Stimulated activated CD8-positive, alpha-beta memory T cell treated with anti-CD3 and anti-CD28 coated beads, Interleukin-15, amount 100 ng/mL, for 24 hours (primary cell): ENCODE results near the gene GNAT3.

Experiments
- DNase-seq: peaks from one replicate; pipeline ENCODE4 v3.0.0-alpha.2; 2020; ENCODE audit warnings: low read depth

GNAT3 gene

DNA sequence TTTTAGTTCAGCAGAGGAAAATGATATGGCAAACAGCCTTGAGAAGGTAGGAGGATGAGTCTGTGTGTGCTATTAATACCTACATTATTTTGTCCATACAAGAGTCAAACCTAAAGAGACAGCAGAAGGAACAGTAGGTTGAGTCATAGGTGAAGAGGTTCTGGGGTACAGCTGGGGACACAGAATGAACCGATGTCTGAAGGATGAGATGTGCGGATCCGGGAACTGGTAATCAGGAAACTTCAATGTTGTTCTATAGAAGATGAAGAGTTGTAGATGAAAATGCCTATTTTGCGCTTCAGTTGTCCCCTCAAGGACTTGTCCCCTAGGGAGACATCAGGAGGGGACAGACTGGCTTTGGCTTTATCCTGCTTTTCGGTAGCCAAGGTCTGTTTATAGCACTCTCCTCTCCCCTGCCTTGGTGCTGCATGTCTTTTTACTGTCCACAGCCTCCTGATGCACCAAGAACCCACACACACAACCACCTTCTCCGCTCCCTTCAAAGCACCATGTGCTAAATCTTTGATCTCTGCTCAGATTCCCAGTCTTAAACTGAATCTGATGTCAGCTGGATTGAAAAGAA lies 94.6 kb downstream of the GNAT3 start:
- no peak for DNase-seq

DNA sequence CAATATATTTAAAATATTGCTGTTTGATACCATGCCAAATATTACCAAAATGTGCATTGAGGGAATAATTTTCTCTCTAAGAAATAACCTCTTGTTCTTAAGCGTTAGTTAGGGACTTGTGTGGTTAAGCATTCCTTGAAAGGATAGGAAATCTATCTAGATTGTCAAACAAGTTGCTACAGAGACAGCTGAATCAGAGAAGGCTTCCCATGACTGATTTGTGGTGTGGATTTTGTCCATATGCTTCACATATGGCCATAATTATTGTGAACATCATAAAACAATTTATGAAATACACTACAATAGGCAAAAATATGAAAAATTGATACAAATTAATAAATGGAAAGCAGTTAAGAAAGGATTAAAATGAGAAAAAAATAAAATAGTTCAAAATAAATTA lies 96.3 kb downstream of the GNAT3 start:
- DNase-seq, result no peak

DNA sequence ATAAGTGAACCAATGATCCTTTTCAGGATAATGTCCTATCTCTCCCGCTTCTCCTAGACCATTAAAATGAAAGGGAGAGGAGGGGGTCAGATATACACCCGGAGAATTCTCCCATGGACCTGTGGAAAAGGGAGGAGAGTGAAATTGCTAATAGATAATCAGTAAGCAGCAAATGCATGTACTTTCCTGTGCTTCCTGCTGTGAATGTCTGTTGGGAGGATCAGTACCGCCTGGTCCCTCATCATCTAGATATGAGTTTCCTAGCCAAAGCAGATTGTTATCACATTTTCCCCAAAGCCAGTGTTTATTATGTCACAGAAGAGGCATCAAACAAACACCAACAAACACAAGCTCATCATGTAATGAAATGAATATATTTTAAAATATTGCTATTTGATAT lies 96.8 kb downstream of the GNAT3 start:
- no peak for DNase-seq

DNA sequence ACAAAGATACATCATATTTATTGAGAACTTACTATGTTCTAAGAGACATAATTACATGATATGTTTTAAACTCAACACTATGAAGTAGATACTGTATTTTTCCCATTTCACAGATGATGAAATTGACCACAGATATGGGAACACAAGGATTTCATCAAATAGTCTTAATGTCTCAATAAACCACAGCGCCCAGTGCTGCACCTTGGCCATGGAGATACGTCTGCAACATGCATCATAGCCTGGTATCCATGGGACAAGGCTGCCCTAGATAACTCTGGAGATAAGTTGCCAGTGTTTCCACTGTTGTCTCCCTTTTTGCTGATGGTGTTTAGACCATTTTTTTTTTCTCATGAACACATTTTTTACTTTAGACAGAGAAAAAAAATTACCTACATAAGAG lies 97.5 kb downstream of the GNAT3 start:
- no peak for DNase-seq

GRCh38 chr7:80413383-80413945 lies 98.4 kb downstream of the GNAT3 start:
- DNase-seq, result no peak

DNA sequence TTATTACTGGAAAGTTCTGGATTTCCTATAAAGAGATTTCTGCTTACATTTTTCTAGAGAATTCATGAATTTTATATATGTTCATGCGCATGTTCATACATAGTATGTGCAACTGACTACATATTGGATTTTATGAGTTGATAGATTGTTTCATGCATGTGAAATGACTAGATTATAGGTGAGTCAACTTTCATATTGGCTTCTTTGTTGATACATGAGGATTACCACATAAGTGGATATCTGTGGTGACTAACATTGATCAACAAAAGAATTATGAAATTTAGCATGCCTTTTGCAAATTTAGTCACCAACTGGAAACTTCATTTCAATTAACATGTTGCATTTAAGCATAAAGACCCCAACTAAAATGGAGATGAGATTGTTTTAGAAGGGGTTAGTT lies 99.0 kb downstream of the GNAT3 start:
- no peak for DNase-seq

GRCh38 chr7:80411621-80412020 lies 100.2 kb downstream of the GNAT3 start:
- no peak for DNase-seq

GRCh38 chr7:80410081-80410480 lies 101.8 kb downstream of the GNAT3 start:
- no peak for DNase-seq
